Measurements from ENCODE around the gene PLK2.

PLK2 gene

DNA sequence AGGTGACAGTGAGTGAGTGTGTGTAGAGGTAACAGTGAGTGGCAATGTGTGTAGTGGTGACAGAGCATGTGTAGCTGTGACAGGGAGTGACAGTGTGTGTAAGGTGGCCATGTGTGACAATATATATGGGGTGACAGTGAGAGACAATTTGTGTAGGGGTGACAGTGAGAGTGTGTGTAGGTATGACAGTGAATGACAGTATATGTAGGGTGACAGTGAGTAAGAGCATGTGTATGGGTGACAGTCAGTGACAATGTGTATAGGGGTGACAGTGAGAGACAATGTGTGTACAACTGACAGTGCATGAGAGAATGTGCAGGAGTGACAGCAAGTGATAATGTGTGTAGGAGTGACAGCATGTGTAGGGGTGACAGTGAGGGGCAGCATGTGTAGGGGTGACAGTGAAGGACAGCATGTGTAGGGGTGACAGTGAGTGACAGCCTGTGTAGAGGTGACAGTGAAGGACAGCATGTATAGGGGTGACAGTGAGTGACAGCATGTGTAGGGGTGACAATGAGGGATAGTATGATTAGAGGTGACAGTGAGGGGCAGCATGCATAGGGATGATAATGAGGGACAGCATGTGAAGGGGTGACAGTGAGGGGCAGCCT, 21.3 kb upstream of the PLK2 start:
- no peak for FAIRE-seq
- no peak for DNase-seq (ENCODE audit: low spot score)

GRCh38 chr5:58477760-58478376, 18.0 kb upstream of the PLK2 start:
- no peak for FAIRE-seq
- DNase-seq (ENCODE audit: low spot score): no peak

DNA sequence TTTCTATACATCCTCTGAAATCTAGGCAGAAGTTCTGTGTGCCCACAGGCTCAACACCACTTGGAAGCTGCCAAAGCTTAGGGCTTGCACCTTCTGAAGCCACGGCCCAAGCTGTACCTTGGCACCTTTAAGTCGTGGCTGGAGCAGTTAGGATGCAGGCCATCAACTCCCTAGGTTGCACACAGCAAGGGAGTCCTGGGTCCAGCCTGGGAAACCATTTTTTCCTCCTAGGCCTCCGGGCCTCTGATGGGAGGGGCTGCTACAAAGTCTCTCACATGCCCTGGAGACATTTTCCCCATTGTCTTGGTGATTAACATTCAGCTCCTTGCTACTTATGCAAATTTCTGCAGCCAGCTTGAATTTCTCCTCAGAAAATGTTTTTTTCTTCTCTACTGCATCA, 15.5 kb upstream of the PLK2 start:
- FAIRE-seq: no peak
- DNase-seq (ENCODE audit: low spot score): no peak

GRCh38 chr5:58469896-58470295, 10.0 kb upstream of the PLK2 start:
- no peak for DNase-seq (ENCODE audit: low spot score)
- FAIRE-seq: no peak

DNA sequence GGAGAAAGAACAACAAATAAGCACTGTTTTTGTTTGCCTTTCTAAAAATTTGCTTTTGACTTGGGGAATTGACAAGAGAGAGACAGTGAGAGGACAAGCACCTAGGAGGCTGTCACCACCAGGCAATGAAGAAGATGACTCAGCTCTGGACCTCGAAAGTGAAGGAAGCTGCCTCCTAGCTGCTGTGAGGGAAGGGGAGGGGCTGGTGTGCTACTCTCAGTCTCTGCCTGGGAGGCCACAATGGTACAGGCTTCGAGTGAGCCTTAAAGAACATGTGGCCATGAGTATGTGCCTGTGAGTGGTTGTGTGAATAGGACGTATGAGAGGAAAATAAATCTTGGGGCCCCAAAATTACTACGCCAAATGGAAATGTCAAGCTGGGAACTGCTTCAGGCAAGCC, 7.1 kb upstream of the PLK2 start:
- DNase-seq (ENCODE audit: low spot score): peak; percentile 22
- no peak for FAIRE-seq

DNA sequence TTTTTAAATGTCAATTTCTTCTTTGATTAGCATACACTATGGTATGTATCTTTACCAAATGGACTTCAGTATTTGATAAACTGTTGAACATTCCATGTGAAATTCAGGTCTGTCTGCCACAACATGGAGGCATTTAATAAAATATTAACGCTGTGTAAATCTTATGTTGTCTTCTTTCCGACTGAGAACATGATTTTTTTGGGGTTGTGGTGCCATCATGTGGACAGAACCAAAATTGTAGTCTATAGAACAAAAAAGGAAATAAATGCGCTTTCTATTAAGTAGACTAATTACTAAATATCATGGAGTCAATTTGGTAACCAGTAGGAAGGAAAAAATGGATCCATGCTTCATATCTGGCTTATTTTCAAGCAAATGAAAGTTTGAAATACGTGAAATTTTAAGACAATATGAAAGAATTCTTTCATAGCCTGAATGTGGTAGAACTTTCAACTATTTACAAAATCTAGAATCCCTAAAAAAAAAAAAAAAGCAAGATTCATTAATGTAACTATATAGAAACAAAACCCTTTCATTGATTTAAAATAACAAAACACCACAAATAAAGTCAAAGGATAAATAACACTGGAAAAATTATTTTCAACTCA, 2.8 kb upstream of the PLK2 start:
- DNase-seq (ENCODE audit: low spot score): peak; percentile 34
- FAIRE-seq: peak; percentile 72

DNA sequence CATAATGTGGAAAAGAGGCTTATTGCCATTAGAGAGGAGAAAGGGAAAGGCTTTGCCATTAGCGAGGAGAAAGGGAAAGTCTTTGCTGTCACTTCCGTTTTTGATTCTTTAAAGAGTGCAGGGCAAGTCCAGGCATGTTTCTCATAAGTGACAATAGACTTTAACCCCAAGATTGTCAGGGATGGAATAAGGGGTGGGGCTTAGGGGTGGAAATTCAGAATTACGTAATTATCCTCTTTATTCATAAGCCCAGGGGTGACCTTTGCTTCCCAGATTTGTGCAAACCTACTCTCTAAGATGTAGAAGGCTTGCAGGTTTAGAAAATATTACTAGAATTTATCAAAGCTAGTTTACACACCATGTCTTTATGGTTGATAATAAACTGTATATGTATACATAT, 2.3 kb upstream of the PLK2 start:
- FAIRE-seq (peak; percentile 41), DNase-seq (ENCODE audit: low spot score) (peak; percentile 63)

DNA sequence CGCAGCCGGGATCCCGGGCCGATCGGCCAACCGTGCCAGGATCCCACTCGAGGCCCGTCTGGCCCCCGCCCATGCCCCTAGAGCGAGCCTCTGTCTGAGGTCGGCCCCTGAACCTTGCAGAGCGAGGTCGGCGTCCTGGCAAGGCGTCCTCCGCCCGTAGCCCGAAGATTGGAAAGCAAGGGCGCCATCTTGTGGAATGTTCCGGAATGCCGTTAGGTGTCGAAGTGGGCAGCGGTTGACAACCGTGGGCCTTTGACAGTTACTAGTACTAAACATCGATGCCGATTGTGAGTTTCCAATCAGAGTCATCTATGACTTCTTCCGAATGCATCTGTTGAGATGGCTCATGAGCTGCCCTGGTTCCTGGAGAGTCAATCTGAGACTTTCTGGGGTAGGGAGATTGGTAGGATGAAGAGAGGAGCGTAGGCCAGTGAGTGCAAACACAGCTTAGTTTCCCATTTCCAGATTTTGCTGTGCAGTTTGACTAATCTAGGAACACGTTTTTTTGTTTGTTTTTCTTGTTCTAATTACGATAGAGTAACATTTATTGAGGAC, 923 bp upstream of the PLK2 start:
- DNase-seq (ENCODE audit: low spot score): peak; percentile 70
- FAIRE-seq: no peak

GRCh38 chr5:58459146-58460001, 512 bp downstream of the PLK2 start:
- FAIRE-seq: no peak
- peak; percentile 21 for DNase-seq (ENCODE audit: low spot score)

- no peak for FAIRE-seq
- peak; percentile 17 for DNase-seq (ENCODE audit: low spot score)
Observed at GRCh38 chr5:58458743-58459145, 1.1 kb downstream of the PLK2 start.

- DNase-seq (ENCODE audit: low spot score): peak; percentile 25
Observed at GRCh38 chr5:58458141-58458742, 1.6 kb downstream of the PLK2 start.

GRCh38 chr5:58457050-58457449, 2.8 kb downstream of the PLK2 start:
- FAIRE-seq (no peak), DNase-seq (ENCODE audit: low spot score) (peak; percentile 10)

More at GRCh38 chr5:58458141-58458742, 1.6 kb downstream of the PLK2 start:
- no peak for FAIRE-seq

DNA sequence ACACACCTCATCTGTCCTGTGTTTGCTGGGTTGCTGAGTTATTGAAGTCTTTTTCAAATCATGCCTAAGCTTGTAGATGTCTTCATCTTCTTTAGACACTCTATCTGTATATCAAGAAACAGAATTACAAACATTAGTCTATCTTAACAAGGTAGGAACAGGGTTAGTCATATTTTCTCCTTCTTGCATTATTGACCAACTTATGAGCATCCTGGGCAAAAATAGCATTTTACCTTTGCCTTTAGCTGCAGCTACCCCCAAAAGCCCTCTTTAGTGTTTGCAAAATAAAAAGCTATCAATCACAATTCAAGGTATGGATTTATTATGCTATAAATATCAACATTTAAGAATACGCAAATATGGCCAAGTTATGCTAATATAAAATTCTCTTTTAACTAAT, 3.4 kb downstream of the PLK2 start:
- no peak for FAIRE-seq
- DNase-seq (ENCODE audit: low spot score): peak; percentile 4

- no peak for DNase-seq (ENCODE audit: low spot score)
Observed at GRCh38 chr5:58456026-58456425, 3.9 kb downstream of the PLK2 start.

DNA sequence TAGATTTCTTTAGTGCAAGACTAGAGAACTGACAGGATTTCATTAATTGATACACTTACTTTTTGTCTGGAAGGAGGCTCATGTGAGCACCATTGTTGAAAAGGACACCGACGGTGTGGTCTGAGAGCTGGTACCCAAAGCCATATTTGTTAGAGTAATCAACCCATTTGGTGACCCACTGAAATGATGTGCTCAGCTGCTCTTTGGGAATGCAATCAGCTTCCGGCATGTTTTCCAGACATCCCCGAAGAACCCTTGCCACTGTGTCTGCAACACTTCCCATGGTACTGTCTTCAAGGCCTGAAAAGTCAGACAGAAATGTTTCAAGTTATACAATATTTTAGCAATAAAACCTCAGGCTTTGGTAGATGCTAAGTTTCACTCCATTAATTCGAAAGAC, 4.4 kb downstream of the PLK2 start:
- no peak for FAIRE-seq
- DNase-seq (ENCODE audit: low spot score): peak; percentile 20

More at GRCh38 chr5:58456026-58456425, 3.9 kb downstream of the PLK2 start:
- FAIRE-seq: no peak

GRCh38 chr5:58455066-58455465, 4.8 kb downstream of the PLK2 start:
- FAIRE-seq (no peak), DNase-seq (ENCODE audit: low spot score) (peak; percentile 9)

DNA sequence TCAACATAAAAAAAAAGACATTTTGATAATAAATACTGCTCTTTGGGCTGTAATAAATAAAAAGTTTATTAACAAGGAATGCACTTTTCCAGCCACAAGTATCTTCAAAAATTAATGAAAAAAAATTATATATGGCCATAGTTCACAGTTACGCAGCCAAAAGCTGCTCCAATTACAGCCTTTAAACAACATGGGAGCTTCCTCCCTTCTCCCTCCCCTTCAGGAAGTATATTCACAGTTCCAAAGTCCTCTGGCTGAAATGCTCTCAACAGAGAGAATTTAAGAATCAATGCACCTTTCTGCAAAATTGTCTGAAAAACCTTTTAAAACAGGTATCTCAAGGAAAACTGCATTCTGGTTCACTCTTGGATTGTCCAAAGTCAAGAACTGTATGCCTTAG, 5.9 kb downstream of the PLK2 start:
- no peak for DNase-seq (ENCODE audit: low spot score)

GRCh38 chr5:58453306-58453705, 6.6 kb downstream of the PLK2 start:
- FAIRE-seq: no peak
- peak; percentile 13 for DNase-seq (ENCODE audit: low spot score)

More for the DNA sequence above, 5.9 kb downstream of the PLK2 start:
- no peak for FAIRE-seq

GRCh38 chr5:58452566-58453258, 7.2 kb downstream of the PLK2 start:
- DNase-seq (ENCODE audit: low spot score) (peak; percentile 6), FAIRE-seq (no peak)

- no peak for FAIRE-seq
- DNase-seq (ENCODE audit: low spot score): peak; percentile 60
Observed at GRCh38 chr5:58451732-58452565, 7.9 kb downstream of the PLK2 start.

Data from RCC 7860 (cell line).